HCT116 (cell line): ENCODE data around the gene CFAP77.
"Not testable (repeated sequence)": the region's sequence is repeated elsewhere in the genome, so short reads cannot be mapped to it uniquely, and the experiment has no call there.

Source experiments
- EGR1 ChIP-seq: IDR thresholded peaks from 2 replicates; pipeline ENCODE4 v1.6.1; 2012; ENCODE audit warnings: low read depth
- EZH2phosphoT487 ChIP-seq: fragments of 200-600 bp; IDR thresholded peaks from 2 replicates; pipeline ENCODE4 v1.6.1; 2018; ENCODE audit warnings: antibody characterized with exemption, borderline replicate concordance
- POLR2A ChIP-seq: IDR thresholded peaks from 2 replicates; pipeline ENCODE4 v1.7.0; 2011; ENCODE audit warnings: borderline replicate concordance; ENCODE audit not compliant: insufficient read depth, insufficient read length; ENCODE audit errors: extremely low read depth
- POLR2AphosphoS5 ChIP-seq: IDR thresholded peaks from 2 replicates; pipeline ENCODE4 v1.6.1; 2011; ENCODE audit warnings: mild to moderate bottlenecking, low read depth, low read length, moderate library complexity
- TCF7L2 ChIP-seq: IDR thresholded peaks from 2 replicates; pipeline ENCODE4 v1.7.0; 2011; ENCODE audit warnings: borderline replicate concordance, inconsistent platforms; ENCODE audit not compliant: insufficient read depth, insufficient read length; ENCODE audit errors: extremely low read depth
- TF ChIP-seq, protein P1 (sequence below): IDR thresholded peaks from 2 replicates; pipeline ENCODE4 v1.6.1; 2012
- TF ChIP-seq, protein P2 (sequence below), 3 experiments: fragments of 200-600 bp in 1 of 3; sonication (generic) in 1 of 3; IDR thresholded peaks in 2 of 3; conservative IDR thresholded peaks in 1 of 3; 2 replicates each; pipeline ENCODE4 v1.5.1; 2012 to 2017; ENCODE audit warnings: low read depth in 2 of 3, low read length in 2 of 3, antibody characterized with exemption in 1 of 3, borderline replicate concordance in 1 of 3, control low read depth in 1 of 3, mild to moderate bottlenecking in 1 of 3, mixed read lengths in 1 of 3, mixed run types in 1 of 3, moderate library complexity in 1 of 3; ENCODE audit not compliant: insufficient read depth in 1 of 3

DNA sequence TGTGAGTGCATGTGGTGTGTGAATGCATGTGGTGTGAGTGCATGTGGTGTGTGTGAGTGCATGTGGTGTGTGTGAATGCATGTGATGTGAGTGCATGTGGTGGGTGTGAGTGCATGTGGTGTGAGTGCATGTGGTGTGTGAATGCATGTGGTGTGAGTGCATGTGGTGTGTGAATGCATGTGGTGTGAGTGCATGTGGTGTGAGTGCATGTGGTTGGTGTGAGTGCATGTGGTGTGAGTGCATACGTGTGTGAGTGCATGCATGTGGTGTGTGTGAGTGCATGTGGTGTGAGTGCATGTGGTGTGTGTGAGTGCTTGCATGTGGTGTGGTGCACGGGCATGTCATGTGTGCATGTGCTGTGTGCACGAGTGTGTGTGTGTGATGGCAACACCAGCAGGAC, 31.6 kb upstream of the CFAP77 start:
- TF ChIP-seq, protein P1, sequence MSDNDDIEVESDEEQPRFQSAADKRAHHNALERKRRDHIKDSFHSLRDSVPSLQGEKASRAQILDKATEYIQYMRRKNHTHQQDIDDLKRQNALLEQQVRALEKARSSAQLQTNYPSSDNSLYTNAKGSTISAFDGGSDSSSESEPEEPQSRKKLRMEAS: not testable (repeated sequence)
- TF ChIP-seq POLR2AphosphoS5, TCF7L2, EZH2phosphoT487, EGR1, POLR2A: not testable (repeated sequence)
- TF ChIP-seq, protein P2, sequence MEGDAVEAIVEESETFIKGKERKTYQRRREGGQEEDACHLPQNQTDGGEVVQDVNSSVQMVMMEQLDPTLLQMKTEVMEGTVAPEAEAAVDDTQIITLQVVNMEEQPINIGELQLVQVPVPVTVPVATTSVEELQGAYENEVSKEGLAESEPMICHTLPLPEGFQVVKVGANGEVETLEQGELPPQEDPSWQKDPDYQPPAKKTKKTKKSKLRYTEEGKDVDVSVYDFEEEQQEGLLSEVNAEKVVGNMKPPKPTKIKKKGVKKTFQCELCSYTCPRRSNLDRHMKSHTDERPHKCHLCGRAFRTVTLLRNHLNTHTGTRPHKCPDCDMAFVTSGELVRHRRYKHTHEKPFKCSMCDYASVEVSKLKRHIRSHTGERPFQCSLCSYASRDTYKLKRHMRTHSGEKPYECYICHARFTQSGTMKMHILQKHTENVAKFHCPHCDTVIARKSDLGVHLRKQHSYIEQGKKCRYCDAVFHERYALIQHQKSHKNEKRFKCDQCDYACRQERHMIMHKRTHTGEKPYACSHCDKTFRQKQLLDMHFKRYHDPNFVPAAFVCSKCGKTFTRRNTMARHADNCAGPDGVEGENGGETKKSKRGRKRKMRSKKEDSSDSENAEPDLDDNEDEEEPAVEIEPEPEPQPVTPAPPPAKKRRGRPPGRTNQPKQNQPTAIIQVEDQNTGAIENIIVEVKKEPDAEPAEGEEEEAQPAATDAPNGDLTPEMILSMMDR (IDR thresholded peaks at IDR 0.05 in 2 of 3, conservative IDR thresholded peaks at IDR 0.05 in 1 of 3; ENCODE audit: borderline replicate concordance in 1 of 3, insufficient read depth in 1 of 3, low read depth in 2 of 3, low read length in 2 of 3): not testable (repeated sequence)
